PFSK-1 (cell line): Measurements from ENCODE around the gene ADD2.

ENCODE experiments used
- POLR2AphosphoS5 ChIP-seq: IDR thresholded peaks from 2 replicates; pipeline ENCODE4 v1.6.1; 2012; ENCODE audit warnings: low read depth, mild to moderate bottlenecking, control low read depth, low read length, moderate library complexity
- SIN3A ChIP-seq: IDR thresholded peaks from 2 replicates; pipeline ENCODE4 v1.6.1; 2012; ENCODE audit warnings: mild to moderate bottlenecking, low read length, moderate library complexity, borderline replicate concordance; ENCODE audit not compliant: insufficient read depth

DNA sequence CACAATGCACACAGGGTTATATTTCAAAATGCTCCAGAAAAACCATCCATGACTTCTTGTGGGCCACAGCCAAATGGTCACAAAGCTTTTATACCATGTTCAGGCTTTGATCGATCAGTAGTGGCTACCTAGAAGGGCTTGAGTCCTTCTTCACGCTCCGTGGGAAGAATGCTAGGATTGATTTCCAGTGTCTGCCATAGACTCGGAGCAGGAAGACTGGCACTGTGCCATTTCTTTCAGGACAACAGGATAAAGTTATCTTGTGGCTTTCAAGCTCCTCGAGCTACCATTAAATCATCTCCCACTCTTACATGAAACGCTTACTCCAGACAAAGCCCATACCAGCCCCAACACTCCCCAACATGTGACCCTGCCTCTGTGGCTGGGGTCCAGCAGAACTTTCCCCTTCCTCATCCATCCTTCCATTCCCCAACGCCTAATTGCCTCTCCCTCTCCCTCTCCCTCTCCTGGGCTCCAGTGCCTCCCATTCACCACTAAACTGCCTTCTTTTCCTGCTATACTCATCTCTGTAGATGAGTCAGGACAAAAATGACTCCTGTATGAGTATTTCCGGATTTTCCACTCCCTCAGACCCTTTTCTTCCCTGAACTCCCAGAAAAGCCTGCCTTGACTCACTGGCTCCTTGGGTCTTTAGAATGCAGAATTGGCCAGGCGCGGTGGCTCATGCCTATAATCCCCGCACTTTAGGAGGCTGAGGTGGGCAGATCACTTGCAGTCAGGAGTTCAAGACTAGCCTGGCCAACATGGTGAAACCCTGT, 40.9 kb downstream of the ADD2 start:
- TF ChIP-seq SIN3A, result no peak
- TF ChIP-seq POLR2AphosphoS5, result no peak
